ENCODE data around the gene PRR23A. TPM values are rescaled to one million over a fixed set of nuclear protein-coding genes. Genes with fewer than 3 reads are reported as not detected.
"Not testable (repeated sequence)": the region's sequence is repeated elsewhere in the genome, so short reads cannot be mapped to it uniquely, and the experiment has no call there.

PRR23A gene
- total and polyA plus RNA-seq, 2 donors (not counting 1 experiment from before 2014, with no cell fraction given): not detected

DNA sequence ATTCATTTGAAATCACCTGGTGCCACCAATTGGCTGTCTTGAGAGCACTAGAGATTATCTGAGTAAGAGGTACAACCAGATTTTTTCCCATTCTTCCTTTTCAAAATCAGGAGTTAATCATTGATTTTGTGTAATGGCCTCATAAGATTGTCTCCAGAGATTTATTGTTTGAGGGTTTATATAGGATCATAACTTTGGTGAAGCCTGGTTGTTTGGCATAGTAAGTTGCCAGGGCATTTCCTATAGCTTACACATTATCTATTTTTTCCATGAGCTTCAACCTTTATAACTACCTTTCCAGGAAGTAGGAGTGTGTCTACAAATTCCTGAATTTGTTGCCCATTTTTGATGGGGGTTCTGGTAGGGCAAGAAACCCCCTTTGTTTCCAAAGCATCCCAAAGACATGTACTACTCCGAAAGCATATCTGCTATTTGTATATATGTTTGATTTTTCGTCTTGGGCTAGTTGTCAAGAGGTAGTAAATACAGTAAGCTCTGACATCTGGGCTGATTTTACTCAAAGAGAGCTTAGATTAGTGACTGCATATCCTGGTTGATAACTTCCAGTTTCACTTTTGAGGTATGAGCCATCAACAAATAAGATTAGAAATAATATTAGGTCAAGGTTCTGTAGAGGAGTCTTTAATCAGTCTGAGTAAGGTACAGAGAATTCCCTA is 26.4 kb upstream of the PRR23A start:
- Histone ChIP-seq H3K4me2 (ENCODE audit: extremely low read depth, insufficient read depth, low read length) (no peak overlapping the region), H3K27me3 (ENCODE audit: control insufficient read depth, insufficient read depth, low read length) (no peaks in the 10 kb centered on the region), H4K20me1 (ENCODE audit: control insufficient read depth, extremely low read depth, insufficient read depth, low read length) (no peaks in the 10 kb centered on the region), H3K36me3 (ENCODE audit: control insufficient read depth, insufficient read depth, low read length) (no peaks in the 10 kb centered on the region), H3K79me2 (ENCODE audit: control insufficient read depth, insufficient read depth, low read length) (no peaks in the 10 kb centered on the region), H3K4me3 (replicated peaks in 1 of 4; ENCODE audit: control extremely low read depth in 1 of 4, insufficient read depth in 1 of 4, low read depth in 3 of 4, low read length in 4 of 4) (no peak overlapping the region), H3K27ac (ENCODE audit: insufficient read depth, low read length) (no peak overlapping the region), H3K9me3 (ENCODE audit: control insufficient read depth, insufficient read depth, low read depth, low read length) (no peaks in the 10 kb centered on the region), H3K9ac (ENCODE audit: insufficient read depth, low read length) (no peak overlapping the region), H2AFZ (ENCODE audit: low read length) (no peak overlapping the region), H3K4me1 (ENCODE audit: control insufficient read depth, extremely low read depth, insufficient read depth, low read length) (no peaks in the 10 kb centered on the region)
- TF ChIP-seq, protein P1, sequence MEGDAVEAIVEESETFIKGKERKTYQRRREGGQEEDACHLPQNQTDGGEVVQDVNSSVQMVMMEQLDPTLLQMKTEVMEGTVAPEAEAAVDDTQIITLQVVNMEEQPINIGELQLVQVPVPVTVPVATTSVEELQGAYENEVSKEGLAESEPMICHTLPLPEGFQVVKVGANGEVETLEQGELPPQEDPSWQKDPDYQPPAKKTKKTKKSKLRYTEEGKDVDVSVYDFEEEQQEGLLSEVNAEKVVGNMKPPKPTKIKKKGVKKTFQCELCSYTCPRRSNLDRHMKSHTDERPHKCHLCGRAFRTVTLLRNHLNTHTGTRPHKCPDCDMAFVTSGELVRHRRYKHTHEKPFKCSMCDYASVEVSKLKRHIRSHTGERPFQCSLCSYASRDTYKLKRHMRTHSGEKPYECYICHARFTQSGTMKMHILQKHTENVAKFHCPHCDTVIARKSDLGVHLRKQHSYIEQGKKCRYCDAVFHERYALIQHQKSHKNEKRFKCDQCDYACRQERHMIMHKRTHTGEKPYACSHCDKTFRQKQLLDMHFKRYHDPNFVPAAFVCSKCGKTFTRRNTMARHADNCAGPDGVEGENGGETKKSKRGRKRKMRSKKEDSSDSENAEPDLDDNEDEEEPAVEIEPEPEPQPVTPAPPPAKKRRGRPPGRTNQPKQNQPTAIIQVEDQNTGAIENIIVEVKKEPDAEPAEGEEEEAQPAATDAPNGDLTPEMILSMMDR (conservative IDR thresholded peaks at IDR 0.05 in 1 of 2, IDR thresholded peaks at IDR 0.05 in 1 of 2; ENCODE audit: low read depth in 1 of 2, low read length in 2 of 2): no peak
- TF ChIP-seq EZH2 (IDR thresholded peaks at IDR 0.05; ENCODE audit: low read length, missing control alignments): no peak
- no peak for DNase-seq (ENCODE audit: low read depth in 2 of 2)

DNA sequence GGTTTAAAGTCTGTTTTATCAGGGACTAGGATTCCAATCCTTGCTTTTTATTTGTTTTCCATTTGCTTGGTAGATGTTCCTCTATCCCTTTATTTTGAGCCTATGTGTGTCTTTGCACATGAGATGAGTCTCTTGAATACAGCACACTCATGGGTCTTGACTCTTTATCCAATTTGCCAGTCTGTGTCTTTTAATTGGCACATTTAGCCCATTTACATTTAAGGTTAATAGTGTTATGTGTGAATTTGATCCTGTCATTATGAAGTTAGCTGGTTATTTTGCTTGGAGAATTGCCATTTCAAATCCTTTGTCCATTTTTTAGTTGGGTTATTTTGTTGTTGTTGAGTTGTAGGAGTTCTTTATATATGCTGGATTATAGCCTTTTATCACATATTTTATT is 24.5 kb upstream of the PRR23A start:
- not testable (repeated sequence) for H3K79me2 ChIP-seq (ENCODE audit: control insufficient read depth, insufficient read depth, low read length); H4K20me1 ChIP-seq (ENCODE audit: control insufficient read depth, extremely low read depth, insufficient read depth, low read length); H3K4me2 ChIP-seq (ENCODE audit: extremely low read depth, insufficient read depth, low read length); H3K4me1 ChIP-seq (ENCODE audit: control insufficient read depth, extremely low read depth, insufficient read depth, low read length); H3K36me3 ChIP-seq (ENCODE audit: control insufficient read depth, insufficient read depth, low read length); H3K4me3 ChIP-seq (replicated peaks in 1 of 4; ENCODE audit: control extremely low read depth in 1 of 4, insufficient read depth in 1 of 4, low read depth in 3 of 4, low read length in 4 of 4); DNase-seq (ENCODE audit: low read depth in 2 of 2); H3K9me3 ChIP-seq (ENCODE audit: control insufficient read depth, insufficient read depth, low read depth, low read length); H3K27ac ChIP-seq (ENCODE audit: insufficient read depth, low read length); H3K9ac ChIP-seq (ENCODE audit: insufficient read depth, low read length); H3K27me3 ChIP-seq (ENCODE audit: control insufficient read depth, insufficient read depth, low read length); H2AFZ ChIP-seq (ENCODE audit: low read length)

DNA sequence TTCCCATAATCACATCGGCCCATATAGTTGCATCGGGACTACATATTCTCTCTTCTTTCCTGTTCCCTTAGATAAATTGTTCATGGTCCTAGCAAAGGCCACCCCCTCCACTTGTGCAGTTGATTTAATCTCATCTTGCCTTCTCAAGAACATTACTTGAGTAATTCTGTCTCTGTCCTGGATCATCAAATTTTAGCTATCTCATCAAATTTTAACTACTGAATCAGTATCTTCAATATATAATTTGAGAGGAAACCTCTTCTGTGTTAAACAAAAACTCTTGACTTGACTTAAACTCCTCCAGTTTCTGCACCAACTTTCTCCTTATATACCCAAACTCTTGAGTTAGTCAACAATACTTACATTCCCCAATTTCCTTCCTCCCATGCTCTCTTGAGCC is 18.9 kb upstream of the PRR23A start:
- Histone ChIP-seq H3K4me3 (replicated peaks in 1 of 4; ENCODE audit: control extremely low read depth in 1 of 4, insufficient read depth in 1 of 4, low read depth in 3 of 4, low read length in 4 of 4) (no peak overlapping the region), H3K79me2 (ENCODE audit: control insufficient read depth, insufficient read depth, low read length) (no peaks in the 10 kb centered on the region), H3K27ac (ENCODE audit: insufficient read depth, low read length) (no peak overlapping the region), H4K20me1 (ENCODE audit: control insufficient read depth, extremely low read depth, insufficient read depth, low read length) (no peaks in the 10 kb centered on the region), H3K9me3 (ENCODE audit: control insufficient read depth, insufficient read depth, low read depth, low read length) (no peaks in the 10 kb centered on the region), H3K4me1 (ENCODE audit: control insufficient read depth, extremely low read depth, insufficient read depth, low read length) (no peaks in the 10 kb centered on the region), H3K27me3 (ENCODE audit: control insufficient read depth, insufficient read depth, low read length) (no peaks in the 10 kb centered on the region), H3K4me2 (ENCODE audit: extremely low read depth, insufficient read depth, low read length) (no peak overlapping the region), H3K9ac (ENCODE audit: insufficient read depth, low read length) (no peak overlapping the region), H2AFZ (ENCODE audit: low read length) (no peak overlapping the region), H3K36me3 (ENCODE audit: control insufficient read depth, insufficient read depth, low read length) (no peaks in the 10 kb centered on the region)
- TF ChIP-seq, protein P1 (conservative IDR thresholded peaks at IDR 0.05 in 1 of 2, IDR thresholded peaks at IDR 0.05 in 1 of 2; ENCODE audit: low read depth in 1 of 2, low read length in 2 of 2): no peak
- TF ChIP-seq EZH2 (IDR thresholded peaks at IDR 0.05; ENCODE audit: low read length, missing control alignments): no peak
- no peak for DNase-seq (ENCODE audit: low read depth in 2 of 2)
